ENCODE results near the gene VSTM2B.

Gene VSTM2B

GRCh38 chr19:29515706-29516357 is 10.0 kb upstream of the VSTM2B start:
- no peak for TF ChIP-seq CTCF (conservative IDR thresholded peaks at IDR 0.05; ENCODE audit: low read depth, low read length)
- no peak overlapping the region for H3K4me3 ChIP-seq (ENCODE audit: low read length)
- DNase-seq (ENCODE audit: low read depth): no peak

GRCh38 chr19:29516358-29516725 is 9.5 kb upstream of the VSTM2B start:
- no peak for DNase-seq (ENCODE audit: low read depth)
- no peak for TF ChIP-seq CTCF (conservative IDR thresholded peaks at IDR 0.05; ENCODE audit: low read depth, low read length)
- H3K4me3 ChIP-seq (ENCODE audit: low read length): no peak overlapping the region

DNA sequence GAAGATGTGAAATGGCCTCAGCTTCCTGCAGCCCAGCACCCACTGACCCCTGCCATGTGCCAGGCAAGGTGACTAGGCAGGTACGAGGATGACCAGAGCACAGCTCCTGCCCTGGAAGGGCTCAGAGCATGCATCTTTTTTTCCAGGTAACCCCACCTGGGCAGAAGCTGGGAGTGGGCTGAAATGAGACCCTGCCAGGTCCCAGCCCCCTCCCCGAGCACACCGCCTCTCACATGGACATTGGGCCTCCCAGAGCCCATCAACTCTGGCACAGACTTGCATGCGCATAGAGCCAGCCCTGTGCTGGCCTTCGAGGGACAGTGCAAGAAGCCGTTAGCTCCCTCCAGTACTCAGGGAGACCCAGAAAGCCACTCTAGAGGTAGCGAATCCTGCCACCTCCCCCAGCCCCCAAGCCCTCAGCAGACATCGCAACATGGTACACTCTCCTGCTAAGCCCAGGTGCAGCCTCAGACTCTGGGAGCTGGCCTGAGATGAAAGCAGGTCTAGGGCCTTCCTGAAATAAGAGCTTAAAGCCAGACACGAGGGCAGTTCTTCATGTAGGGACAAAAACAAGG is 8.9 kb upstream of the VSTM2B start:
- TF ChIP-seq CTCF (conservative IDR thresholded peaks at IDR 0.05; ENCODE audit: low read depth, low read length): no peak
- no peak overlapping the region for H3K4me3 ChIP-seq (ENCODE audit: low read length)
- DNase-seq (ENCODE audit: low read depth): no peak

DNA sequence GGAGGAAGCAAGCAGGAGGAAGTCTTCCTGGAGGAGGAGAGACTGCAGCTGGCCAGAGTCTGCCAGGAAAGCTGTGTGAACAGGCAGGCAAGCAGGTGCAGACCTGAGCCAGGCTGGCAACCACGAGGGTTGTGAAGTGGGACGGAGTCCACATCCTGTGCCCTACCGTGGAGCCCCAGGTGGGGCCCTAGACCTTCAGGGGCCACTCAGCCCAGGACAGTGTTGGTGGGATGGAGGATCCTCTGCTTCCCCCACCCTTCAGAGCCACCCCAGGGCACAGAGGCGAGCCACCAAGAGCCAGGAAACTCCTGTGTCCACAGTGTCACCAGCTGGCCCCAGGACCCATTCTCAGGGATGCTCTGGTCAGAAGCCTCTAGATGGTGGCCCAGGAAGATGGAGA is 8.4 kb upstream of the VSTM2B start:
- H3K4me3 ChIP-seq (ENCODE audit: low read length): no peak overlapping the region
- no peak for DNase-seq (ENCODE audit: low read depth)
- TF ChIP-seq CTCF (conservative IDR thresholded peaks at IDR 0.05; ENCODE audit: low read depth, low read length): no peak

DNA sequence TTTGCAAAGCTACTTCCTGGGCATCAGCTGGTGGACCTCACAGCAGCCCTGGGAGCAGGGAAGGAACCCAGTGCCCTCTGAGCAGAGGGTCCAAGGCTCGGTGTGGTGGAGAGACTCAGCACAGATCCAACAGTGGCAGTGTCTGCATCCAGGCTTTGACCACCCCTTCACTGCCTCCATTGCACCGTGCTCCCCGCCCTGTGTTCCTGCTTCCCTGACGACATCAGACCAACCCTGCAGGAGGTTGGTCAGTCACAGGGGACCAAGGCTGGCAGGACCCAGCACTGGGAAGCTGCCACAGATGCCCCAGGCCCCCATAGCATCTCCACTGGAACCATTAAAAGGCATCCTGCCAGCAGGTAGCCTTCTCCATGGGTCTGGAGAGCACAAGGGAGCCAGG is 7.8 kb upstream of the VSTM2B start:
- DNase-seq (ENCODE audit: low read depth): no peak
- H3K4me3 ChIP-seq (ENCODE audit: low read length): no peak overlapping the region
- TF ChIP-seq CTCF (conservative IDR thresholded peaks at IDR 0.05; ENCODE audit: low read depth, low read length): no peak

DNA sequence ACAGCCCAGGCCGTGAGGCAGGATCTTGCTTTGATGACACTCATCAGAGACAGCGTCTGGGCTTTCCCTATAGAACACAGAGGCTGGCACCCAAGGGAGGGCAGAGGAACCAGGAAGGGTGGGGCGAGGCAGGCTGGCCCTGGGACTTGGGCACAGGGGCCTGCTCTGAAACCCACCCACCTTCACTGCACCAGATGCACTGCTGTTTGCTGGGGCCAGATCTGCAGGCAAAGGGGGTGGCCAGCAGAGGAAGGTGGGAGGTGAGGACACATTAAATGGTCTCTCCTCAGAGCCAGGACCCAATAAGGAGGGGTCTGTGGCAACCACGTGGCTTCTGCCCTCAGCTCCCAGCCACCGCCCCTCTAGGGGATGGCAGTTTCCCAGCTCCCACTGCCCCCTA is 6.6 kb upstream of the VSTM2B start:
- no peak overlapping the region for H3K4me3 ChIP-seq (ENCODE audit: low read length)
- no peak for TF ChIP-seq CTCF (conservative IDR thresholded peaks at IDR 0.05; ENCODE audit: low read depth, low read length)
- DNase-seq (ENCODE audit: low read depth): no peak

- TF ChIP-seq CTCF (conservative IDR thresholded peaks at IDR 0.05; ENCODE audit: low read depth, low read length): no peak
- no peak overlapping the region for H3K4me3 ChIP-seq (ENCODE audit: low read length)
Measured at GRCh38 chr19:29519931-29520330, 5.9 kb upstream of the VSTM2B start.

More at GRCh38 chr19:29519931-29520330, 5.9 kb upstream of the VSTM2B start:
- no peak for DNase-seq (ENCODE audit: low read depth)
